HG03064 (cell line): ENCODE data around the gene MAN1B1.
A peak's percentile ranks its signal among the peaks of the same experiment; 100 is the strongest.

ENCODE experiments used
- ATAC-seq: cut with Tn5 transposase; IDR thresholded peaks from one replicate; pipeline ENCODE4 v1.9.1; 2021; ENCODE audit warnings: low read depth; ENCODE audit not compliant: unreplicated experiment

The MAN1B1 gene

DNA sequence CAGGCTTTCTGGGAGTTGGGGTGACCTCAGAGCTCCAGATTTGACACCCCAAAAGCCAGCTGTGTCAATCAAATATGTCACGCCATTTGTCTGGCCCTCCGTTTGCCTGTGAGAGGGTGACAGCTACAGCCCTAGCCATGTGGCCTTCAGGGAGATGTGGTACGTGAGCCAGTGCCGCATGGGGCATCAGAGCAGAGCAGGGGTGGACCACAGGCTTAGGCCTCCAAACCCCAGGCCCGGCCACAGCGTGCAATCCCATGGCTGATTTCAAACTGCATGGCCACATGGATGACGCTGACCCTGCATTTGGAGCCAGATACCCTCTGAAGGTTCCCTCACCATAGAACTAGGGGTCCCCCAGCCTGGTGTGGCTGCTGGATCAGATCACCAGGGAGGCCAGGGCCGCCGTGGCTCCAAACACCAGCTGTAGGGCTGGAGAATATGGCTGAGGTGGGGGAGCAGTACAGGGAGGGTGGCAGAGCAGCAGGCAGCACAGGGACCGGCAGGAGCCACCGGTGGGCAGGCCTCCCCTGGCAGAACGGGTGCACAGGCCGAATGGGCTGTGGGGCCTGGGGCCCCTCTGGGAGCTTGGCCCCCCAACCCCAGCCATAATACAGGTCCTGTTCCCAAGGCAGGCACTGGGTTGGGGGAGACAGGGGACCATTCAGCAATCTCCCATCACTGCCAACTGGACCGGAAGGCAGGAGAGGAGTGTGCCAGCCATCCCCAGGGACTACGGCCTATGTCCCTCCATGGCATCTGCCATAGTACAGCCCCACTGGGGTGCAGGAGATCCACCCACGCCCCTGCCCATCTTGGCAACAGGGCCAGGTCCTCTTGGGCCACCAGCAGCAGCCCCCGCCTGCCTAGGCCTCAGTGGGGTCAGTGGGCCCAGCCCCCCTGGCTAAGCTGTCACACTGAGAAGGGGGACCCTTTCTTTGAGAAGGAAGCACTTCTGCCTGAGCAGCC, 18.0 kb upstream of the MAN1B1 start:
- ATAC-seq = no peak

DNA sequence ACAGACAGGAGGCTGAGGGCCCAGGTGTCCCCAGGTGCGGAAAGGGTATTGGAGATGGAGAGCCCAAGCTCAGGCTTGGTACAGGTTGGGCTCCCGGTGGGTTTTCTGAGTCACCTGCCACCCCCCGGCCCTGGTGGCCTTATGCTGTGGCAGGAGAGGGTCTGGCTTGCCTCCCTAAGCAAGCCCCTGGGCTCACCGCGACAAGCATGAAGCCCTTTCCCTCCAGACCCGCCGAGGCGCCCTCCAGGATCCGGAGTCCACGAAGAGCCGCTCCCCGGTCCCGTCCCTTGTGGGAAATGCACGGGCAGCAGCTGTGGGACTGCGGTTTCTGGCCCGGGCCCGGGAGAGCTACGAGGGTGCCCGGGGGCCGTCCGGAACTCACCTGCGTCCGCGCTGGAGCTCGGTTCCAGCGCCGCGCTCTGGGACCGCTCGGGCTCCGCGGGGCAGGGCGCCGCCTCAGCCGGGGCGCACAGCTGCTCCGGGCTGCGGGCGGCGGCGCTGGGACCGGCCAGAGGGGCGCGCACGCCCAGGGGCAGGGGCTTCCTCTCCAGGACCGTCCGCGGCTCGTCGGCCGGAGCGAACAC, 17.2 kb upstream of the MAN1B1 start:
- ATAC-seq = peak; percentile 13

DNA sequence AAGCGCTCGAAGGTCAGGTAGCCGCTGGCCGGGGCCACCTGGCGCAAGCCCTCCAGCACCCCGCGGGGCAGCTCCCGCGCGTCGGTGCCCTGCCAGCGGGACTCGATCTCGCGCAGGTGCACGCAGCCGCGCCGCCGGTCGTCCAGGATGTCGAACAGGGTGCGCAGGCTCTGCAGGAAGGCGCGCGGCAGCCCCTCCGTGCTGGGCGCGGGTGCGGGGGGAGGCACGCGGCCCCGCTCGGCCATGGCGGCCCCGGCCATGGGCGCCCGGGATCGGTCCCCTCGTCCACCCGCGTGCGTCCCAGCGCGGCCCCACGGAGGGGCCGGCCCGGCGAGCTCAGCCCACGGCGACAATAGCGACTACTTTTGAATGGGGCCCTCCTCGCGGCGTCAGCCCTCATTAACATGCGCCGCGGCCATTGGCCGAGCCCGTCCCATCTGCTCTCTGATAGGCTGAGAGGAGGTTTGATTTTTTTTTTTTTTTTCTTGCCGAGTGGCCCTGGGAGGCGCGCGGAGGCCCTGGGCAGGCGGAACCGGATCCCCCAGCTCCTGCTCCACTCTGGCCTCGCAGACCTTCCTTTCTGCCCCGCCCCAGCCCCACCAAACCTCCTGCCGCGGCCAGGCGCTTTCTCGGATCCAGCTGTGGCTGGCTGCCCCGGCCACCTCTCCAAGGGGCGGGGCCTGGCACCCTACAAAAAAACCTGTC, 16.4 kb upstream of the MAN1B1 start, which contains the start of gene SAPCD2:
TSS of gene SAPCD2 (minus strand) at position 357 of the 705 bp plus-strand sequence. CDS start at position 260, 97 bp downstream.
- peak; percentile 41 for ATAC-seq

DNA sequence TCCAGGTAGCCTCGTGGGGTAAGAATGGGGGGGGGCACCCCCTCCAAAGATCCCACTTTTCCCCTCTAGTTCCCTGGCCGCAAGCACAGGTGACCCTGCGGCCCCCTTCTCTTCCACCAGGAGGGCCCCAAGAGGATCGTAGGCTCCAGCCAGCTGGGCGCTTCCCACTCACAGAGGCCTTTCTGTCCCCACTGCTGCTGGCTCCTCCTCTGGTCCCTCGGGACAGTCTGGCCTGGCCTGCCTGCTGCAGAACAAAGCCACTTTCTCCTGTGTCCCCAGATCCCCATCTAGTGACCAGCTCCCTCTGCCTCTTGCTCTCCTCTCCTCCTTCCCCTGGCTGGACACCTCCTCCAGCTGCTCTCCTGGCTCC, 15.9 kb upstream of the MAN1B1 start:
- no peak for ATAC-seq

DNA sequence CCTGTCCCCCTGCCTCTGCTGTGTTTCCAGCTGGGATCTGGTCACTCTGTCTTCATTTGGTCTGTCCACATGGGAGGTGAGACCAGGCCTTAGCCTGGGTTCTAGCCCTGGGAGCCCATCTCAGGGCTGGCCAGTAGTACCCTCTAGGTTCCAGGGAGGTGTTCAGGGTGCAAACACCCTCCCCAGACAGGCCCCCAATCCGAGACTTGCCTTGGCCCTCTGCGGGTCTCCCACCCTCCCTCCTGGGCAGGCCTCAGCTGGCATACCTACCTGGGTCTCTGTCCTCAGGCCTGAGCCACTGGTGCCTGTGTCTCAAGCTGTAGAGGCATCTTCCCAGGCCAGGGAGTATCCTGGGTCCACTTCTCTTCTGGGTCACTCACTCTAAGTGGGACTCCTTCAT, 15.5 kb upstream of the MAN1B1 start:
- ATAC-seq = no peak

DNA sequence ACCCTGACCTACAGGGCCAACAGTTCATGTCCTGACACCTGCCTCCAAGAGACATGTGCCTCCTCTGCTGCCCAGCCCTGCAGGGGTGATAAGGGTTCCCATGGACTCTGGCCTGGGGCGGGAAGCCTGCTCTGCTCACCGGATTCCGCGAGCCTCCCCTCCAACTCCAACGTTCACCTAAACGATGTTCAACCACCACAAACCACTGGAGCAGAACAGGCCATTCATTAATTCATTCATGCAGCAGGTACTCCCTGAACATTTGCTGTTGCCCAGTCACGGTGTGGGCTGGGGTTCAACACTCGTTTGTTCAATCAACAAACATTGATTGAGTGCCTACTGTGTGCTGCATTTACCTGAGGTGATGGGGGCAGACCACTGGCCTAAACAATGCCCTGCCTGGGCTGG, 12.8 kb upstream of the MAN1B1 start:
- no peak for ATAC-seq

DNA sequence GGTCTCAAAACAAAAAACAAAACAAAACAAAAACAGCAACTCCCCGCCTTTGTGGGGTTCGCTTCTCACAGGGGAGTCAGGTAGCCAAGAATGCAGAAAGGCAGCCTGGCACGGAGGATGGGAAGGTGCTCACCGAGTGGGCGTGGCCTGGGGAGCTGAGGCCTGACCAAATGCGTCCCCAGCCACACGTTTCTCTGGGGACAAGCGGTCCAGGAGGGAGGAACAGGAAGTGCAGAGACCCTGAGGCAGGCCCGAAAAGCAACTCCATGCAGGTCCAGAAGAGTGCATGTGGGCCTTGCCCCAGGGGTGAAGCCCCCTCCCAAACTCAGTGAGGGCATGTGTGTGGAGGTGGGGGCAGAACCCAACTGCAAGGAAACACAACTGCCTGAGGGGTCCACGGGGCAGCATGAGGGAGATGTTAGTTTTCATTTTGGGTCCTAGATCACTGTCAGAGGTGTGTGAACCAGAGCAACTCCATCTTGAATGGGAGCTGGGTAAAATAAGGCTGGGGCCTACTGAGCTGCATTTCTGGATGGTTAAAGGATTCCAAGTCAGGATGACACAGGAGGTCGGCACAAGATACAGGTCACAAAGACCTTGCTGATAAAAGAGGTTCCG, 12.0 kb upstream of the MAN1B1 start:
- no peak for ATAC-seq

DNA sequence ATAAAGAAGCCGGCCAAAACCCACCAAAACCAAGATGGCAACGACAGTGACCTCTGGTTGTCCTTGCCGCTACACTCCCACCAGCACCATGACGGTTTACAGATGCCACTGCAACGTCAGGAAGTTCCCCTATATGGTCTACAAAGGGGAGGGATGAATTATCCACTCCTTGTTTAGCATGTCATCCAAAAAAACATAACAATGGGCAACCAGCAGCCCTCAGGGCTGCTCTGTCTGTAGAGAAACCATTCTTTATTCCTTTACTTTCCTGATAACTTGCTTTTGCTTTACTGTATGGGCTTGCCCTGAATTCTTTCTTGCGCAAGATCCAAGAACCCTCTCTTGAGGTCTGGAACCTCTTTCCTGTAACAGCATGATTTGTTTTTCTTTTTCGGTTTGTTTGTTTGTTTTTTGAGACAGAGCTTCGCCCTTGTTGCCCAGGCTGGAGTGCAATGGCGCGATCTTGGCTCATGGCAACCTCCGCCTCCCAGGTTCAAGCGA, 11.5 kb upstream of the MAN1B1 start:
- ATAC-seq = no peak

DNA sequence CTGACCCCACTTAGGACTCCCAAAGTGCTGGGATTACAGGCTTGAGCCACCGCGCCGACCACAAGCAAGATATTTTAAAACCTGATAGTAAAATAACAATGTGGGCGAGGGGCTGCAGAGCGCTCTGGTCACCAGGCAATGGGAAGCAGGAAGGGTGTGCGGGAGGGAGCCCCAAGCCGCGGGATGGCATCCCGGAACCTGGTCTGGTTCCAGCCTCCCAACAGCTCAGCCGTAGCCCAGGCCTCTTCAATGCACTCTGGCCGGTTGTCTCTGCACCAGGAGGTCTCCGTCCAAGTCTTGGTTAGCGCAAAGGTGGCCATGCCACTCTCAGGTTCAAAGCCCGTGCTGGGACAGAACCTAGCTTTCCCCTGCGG, 10.2 kb upstream of the MAN1B1 start:
- no peak for ATAC-seq

DNA sequence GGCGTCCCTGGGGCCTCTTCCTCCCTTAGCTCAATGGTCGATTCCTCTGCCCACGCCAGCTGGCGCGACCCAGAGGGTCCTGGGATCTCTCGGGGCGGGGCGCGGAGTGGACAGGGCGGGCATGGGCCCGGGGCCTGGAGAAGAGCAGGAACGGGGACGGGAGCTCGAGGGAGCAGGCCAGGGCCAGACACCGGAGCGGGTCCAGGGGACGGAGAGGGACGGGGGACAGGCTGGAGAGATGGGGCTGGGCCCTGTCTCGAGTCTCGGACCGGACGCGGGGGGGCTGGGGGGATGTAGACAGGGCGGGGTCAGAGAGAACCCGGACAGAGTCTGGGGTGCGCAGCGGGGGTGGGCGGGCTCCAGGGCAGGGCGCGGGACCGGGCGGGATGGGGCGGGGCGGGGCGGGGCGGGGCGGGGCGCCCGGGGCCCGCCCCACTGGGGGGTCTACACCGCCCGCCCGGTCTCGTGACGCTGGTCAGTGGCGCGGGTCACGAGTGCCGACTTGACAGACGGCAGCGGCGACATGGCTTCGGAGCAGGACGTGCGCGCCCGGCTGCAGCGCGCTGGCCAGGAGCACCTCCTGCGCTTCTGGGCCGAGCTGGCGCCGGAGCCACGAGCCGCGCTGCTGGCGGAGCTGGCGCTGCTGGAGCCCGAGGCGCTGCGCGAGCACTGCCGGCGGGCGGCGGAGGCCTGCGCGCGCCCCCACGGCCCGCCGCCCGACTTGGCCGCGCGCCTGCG, 9.6 kb upstream of the MAN1B1 start, which contains the start of gene UAP1L1:
TSS of gene UAP1L1 (plus strand) at position 508 of the 738 bp plus-strand sequence. CDS start at position 524, 16 bp downstream.
- ATAC-seq = no peak

DNA sequence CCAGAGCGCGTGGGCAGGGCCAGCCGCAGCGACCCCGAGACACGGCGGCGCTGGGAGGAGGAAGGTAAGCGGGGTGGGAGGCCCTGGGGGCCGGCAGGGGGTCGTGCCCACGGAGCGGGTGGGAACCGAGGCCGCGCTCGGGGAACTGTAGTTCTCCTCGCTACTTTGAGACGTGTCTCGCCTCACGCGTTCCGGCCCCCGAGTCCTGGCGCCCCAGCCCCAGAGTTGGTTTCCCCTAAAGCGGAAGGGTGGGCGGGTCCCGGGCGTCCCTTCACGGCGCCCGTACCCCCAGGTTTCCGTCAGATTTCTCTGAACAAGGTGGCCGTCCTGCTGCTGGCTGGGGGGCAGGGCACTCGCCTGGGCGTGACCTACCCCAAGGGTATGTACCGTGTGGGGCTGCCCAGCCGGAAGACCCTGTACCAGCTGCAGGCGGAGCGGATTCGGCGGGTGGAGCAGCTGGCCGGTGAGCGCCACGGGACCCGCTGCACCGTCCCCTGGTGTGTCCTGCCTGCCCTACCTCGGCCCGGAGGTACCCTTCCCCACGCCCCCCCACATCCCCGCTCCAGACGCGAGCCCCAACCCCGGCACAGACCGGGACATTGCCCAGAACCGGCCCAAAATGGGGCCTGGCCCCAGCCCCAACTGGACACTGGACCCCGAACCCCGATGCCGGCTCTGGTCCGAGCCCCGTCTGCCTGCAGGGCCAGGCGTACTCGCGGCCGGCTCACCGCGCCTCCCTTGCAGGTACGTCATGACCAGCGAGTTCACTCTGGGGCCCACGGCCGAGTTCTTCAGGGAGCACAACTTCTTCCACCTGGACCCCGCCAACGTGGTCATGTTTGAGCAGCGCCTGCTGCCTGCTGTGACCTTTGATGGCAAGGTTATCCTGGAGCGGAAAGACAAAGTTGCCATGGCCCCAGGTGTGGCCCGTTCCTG, 8.8 kb upstream of the MAN1B1 start:
- ATAC-seq = no peak

DNA sequence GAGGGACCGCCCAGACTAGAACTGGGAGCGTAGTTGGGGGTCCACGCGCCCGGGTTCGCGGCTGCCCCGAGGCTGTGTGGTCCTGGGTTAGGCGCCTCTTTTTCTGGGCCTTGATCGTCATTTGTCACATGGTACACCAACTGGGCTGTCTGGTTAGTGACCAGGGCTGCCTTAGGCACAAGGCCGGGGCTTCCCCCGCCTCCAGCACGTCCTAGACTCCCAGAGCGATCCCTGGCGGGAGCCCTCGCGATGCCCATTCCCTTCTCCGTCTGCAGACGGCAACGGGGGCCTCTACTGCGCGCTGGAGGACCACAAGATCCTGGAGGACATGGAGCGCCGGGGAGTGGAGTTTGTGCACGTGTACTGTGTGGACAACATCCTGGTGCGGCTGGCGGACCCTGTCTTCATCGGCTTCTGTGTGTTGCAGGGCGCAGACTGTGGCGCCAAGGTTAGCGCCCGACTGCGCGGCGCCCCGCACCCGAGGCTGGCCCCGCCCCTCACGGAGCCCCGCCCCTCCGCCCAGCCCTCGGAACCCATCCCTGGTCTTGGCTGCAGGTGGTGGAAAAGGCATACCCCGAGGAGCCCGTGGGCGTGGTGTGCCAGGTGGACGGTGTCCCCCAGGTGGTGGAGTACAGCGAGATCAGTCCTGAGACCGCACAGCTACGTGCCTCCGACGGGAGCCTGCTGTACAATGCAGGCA, 7.9 kb upstream of the MAN1B1 start:
- no peak for ATAC-seq

DNA sequence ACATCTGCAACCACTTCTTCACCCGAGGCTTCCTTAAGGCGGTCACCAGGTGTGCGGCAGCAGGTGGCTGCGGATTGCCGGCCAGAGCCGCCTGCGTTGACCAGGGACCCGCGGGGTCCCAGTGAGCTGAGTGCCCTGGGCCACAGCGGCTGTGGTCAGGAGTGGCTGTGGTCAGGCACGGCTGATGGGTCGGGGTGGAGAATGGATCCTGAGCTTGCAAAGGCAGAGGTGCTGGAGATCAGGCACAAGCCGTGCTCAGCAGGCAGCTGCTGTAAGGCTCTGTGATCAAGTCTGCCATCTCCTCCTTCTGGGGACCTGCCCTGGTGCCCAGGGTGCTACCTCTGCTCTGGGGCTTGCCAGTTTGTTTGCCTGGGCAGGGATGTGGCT, 7.4 kb upstream of the MAN1B1 start:
- no peak for ATAC-seq

DNA sequence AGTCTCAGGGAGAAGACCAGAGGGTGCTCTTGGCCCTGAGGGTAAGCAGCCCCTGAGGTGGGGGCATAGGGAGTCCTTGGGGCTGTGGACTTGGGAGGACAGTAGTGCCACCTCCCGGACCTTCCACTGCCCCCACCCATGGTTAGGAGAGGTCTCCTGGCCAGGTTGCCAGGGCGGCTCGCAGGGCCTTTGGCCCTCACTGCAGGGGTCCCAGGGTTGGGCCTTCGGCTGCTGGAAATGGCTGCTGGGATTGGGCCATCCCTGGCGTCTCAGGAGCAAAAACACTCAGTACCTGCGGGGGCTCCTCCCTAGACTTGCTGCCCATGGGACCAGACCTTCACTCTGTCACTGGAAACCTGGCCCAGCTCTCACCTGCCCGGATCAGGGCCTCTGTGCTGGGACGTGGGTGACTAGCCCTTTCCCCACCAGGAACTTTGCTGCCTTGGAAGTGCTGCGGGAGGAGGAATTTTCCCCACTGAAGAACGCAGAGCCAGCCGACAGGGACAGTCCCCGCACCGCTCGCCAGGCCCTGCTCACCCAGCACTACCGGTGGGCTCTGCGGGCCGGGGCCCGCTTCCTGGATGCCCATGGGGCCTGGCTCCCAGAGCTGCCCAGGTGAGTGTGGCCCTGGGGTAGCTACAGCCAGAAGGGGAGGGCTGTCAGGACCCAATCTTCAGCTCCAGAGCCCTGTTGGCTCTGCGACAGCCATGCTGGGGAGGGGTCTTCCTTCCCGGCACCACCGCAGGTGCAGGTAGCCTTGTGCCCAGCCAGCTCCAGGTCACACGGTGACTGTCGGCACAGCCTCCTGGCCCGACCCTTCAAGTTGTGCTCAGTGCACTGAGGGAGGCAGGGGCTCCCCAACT, 6.3 kb upstream of the MAN1B1 start:
- no peak for ATAC-seq

DNA sequence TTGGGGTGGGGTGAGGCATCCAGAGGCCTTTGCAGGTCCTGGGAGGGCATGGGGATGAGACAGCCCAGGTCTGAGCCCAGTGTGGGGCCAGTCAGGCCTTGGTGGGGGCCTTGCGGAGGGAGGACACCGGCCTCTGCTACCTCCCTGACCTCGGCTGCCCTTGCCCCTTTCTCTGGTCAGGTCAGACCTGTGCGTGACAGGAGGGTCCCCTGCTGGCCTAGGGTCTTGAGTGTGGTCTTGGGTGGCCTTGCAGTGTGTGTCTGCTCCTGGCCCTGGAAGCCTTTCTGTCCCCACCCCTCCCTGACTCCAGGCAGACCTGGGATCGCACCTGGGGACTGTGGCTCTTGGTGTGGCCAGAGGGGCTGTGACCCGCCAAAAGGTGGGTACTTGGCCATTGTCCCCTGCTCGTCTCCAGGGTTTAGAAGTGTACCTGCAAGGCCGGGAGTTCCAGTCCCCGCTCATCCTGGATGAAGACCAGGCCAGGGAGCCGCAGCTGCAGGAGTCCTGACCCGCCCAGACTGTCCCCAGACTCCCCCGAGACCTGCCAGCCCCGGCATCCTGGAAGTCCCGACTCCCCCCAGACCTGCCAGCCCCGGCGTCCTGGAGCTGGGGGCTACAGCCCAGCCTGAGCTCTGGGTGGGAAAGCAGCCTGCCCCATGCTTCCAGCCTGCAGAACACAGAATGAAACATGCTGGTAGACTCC, 4.4 kb upstream of the MAN1B1 start:
- ATAC-seq = no peak

DNA sequence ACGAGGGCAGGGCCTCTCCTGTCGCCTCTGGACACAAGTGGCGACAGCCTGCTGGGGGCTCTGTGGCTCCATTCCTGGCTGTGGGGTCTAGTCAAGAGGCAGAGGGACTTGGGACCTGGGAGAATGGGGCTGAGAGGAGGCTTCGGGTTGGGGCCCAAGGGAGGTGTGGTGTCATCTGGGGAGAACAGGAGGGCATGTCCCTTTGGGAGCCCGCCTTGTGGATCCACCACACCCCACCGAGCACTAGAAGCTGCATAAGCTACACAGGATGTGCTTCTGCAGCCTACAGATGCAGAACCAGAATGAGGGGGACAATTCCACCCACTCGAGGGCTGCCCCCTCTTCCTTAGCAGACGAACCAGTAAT, 3.9 kb upstream of the MAN1B1 start:
- ATAC-seq = no peak
